Cardiac ventricle fibroblast (primary cell): Measurements from ENCODE around the gene CCNYL1. TPM values are rescaled to one million over a fixed set of nuclear protein-coding genes. Genes with fewer than 3 reads are reported as not detected.

Experiments
- total RNA-seq: library from RNA; depleted of rRNA; stranded (reverse); fragments of >200 nt; gene quantifications from 2 replicates; pipeline ENCODE4 v1.2.3, GENCODE V29; 2015

CCNYL1 gene
- total RNA-seq, result 13.8 and 28.3 TPM in 2 replicates

DNA sequence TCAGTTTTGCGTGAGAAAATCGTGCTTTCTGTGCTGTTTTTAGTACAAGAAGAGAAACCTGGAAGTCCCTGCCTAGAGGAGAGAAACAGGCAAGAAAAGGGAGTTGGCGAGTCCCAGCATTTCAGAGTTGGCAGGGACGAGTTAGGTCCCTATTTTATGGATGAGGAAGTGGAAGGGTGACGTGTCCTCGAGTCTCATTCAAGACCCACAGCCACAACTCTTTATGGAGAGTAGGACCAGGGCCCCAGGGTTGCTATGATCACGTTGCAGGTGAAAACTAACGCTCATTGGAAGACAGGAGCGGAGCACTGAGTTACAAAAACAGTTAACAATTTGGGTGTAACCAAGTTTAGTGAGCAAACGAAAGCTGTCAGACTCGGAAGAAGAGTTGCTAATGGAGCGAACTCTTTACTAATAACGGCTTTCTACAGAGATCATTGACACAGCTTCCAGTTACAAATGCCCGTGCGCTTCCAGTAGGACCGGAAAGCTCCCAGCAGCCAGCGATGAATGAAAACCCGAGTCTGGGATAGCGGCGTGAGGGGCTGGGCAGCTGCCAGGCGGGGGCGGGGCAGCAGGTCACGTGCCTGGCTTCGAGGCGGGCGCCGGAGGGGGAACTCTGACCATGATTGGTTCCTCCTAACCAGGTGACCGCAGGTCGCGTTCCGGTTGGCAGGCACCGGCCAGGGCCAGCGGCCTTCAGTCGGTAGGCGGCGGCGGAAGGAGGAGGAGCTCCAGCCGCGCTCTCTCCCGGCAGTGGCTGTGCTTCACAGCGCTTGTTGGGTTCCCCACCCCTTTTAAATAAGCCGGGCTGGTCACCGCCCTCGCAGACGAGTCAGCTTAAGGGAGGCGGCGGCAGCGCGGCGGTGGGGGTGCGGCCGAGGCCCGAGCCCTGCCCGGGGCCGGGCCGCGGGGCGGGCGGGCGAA is at the start of gene CCNYL1:
Gene CCNYL1 (plus strand): TSS at position 827 of the 927 bp plus-strand sequence. CDS start 257 bp downstream, outside the sequence.

Other genes with a start within 250 kb of the CCNYL1 start
- 18.6 and 31.0 TPM in 2 replicates for gene CREB1, start 181.7 kb upstream of the CCNYL1 start, total RNA-seq
- gene METTL21A, start 86.2 kb upstream of the CCNYL1 start, total RNA-seq, result 13.2 and 22.8 TPM in 2 replicates
- gene FZD5, start 58.3 kb downstream of the CCNYL1 start, total RNA-seq, result 0.78 and 1.1 TPM in 2 replicates